ENCODE results near the gene DPEP2NB. TPM values are rescaled to one million over a fixed set of nuclear protein-coding genes. Genes with fewer than 3 reads are reported as not detected.

DPEP2NB gene
- total and polyA plus RNA-seq, 4 donors = not detected

DNA sequence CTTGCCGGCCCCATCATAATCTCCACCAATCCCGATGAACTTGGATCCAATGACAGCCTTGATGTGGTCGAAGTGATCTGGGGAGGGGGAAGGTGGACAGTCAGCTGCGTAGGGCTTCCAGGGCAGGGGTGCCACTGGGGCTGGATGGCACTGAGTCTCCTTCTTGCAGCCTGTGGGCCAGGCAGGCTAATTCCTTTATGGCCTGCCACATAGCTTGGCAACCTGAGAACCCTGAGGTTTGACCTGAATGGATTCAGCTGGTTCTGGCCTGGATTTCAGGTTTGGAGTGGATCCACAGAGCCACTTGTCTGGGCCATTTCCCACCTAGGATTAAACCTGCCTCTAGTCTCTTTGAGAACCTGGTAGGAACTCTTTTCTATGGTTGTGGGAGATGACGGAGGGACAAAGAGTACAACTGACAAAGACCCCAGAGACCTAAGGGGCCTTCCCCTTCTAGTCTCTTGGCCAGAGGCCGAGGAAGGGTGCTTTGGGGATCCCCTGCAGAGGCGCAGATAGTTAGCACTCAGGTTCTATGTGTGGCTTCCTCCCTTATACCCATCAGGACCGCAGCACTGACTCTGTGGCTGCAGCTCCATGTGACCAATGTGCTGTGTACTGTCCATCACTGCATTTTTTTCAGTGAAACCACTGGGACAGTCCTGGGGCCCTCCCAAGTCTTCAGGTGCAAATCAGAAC is 26.2 kb downstream of the DPEP2NB start:
- no peaks in the 10 kb centered on the region for H3K27me3 ChIP-seq (ENCODE audit: control insufficient read depth in 4 of 4, insufficient read depth in 4 of 4, low read length in 3 of 4)
- TF ChIP-seq RXRA (IDR thresholded peaks at IDR 0.05) (no peak), NR2F2 (IDR thresholded peaks at IDR 0.05) (no peak), RAD21 (IDR thresholded peaks at IDR 0.05) (no peak), SP1 (IDR thresholded peaks at IDR 0.05) (no peak), HNF4A (conservative IDR thresholded peaks at IDR 0.05) (no peak), YY1 (IDR thresholded peaks at IDR 0.05) (no peak)
- TF ChIP-seq, protein P1, sequence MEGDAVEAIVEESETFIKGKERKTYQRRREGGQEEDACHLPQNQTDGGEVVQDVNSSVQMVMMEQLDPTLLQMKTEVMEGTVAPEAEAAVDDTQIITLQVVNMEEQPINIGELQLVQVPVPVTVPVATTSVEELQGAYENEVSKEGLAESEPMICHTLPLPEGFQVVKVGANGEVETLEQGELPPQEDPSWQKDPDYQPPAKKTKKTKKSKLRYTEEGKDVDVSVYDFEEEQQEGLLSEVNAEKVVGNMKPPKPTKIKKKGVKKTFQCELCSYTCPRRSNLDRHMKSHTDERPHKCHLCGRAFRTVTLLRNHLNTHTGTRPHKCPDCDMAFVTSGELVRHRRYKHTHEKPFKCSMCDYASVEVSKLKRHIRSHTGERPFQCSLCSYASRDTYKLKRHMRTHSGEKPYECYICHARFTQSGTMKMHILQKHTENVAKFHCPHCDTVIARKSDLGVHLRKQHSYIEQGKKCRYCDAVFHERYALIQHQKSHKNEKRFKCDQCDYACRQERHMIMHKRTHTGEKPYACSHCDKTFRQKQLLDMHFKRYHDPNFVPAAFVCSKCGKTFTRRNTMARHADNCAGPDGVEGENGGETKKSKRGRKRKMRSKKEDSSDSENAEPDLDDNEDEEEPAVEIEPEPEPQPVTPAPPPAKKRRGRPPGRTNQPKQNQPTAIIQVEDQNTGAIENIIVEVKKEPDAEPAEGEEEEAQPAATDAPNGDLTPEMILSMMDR (IDR thresholded peaks at IDR 0.05; ENCODE audit: low read depth, low read length, missing input control) = no peak
- DNase-seq (ENCODE audit: low spot score) = no peak
- no peaks in the 10 kb centered on the region for H3K36me3 ChIP-seq (ENCODE audit: control insufficient read depth in 4 of 4, insufficient read depth in 3 of 4, low read depth in 1 of 4, low read length in 3 of 4)
- H3K9me3 ChIP-seq (ENCODE audit: control insufficient read depth in 4 of 4, low read length in 3 of 4) = no peaks in the 10 kb centered on the region
- H3K9ac ChIP-seq (ENCODE audit: low read depth in 1 of 2, low read length in 2 of 2) = no peak overlapping the region
- H3K4me3 ChIP-seq (ENCODE audit: low read depth in 1 of 3, low read length in 3 of 3) = no peak overlapping the region
- H3K27ac ChIP-seq (ENCODE audit: low read depth in 1 of 2, low read length in 2 of 2) = no peak overlapping the region
- peaks cover 2 to 11% (median 7%) of the 10 kb centered on the region in 4 donors for H3K4me1 ChIP-seq (ENCODE audit: control insufficient read depth in 4 of 4, insufficient read depth in 4 of 4, low read length in 3 of 4)
- WGBS = 90% methylated on average over 8 of the region's 8 CpGs

DNA sequence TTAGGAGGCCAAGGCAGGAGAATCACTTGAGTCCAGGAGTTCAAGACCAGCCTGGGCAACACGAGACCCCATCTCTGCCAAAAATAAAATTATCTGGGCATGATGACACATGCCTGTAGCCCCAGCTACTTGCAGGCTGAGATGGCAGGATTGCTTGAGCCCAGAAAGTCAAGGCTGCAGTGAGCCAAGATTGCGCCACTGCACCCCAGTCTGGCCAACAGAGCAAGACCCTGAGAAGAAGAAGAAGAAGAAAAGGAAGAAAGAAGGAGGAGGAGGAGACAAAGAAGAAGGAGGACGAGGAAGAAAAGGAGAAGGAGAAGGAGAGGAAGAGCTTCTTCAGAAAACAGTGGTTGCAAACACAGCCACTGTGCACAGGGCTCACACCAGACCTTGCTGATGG is 27.0 kb downstream of the DPEP2NB start:
- H3K9ac ChIP-seq (ENCODE audit: low read depth in 1 of 2, low read length in 2 of 2) = no peak overlapping the region
- no peak overlapping the region for H3K4me3 ChIP-seq (ENCODE audit: low read depth in 1 of 3, low read length in 3 of 3)
- DNase-seq (ENCODE audit: low spot score) = no peak
- peaks cover 2 to 9% (median 6%) of the 10 kb centered on the region in 4 donors for H3K4me1 ChIP-seq (ENCODE audit: control insufficient read depth in 4 of 4, insufficient read depth in 4 of 4, low read length in 3 of 4)
- H3K27ac ChIP-seq (ENCODE audit: low read depth in 1 of 2, low read length in 2 of 2) = no peak overlapping the region
- no peaks in the 10 kb centered on the region for H3K27me3 ChIP-seq (ENCODE audit: control insufficient read depth in 4 of 4, insufficient read depth in 4 of 4, low read length in 3 of 4)
- TF ChIP-seq, protein P2, sequence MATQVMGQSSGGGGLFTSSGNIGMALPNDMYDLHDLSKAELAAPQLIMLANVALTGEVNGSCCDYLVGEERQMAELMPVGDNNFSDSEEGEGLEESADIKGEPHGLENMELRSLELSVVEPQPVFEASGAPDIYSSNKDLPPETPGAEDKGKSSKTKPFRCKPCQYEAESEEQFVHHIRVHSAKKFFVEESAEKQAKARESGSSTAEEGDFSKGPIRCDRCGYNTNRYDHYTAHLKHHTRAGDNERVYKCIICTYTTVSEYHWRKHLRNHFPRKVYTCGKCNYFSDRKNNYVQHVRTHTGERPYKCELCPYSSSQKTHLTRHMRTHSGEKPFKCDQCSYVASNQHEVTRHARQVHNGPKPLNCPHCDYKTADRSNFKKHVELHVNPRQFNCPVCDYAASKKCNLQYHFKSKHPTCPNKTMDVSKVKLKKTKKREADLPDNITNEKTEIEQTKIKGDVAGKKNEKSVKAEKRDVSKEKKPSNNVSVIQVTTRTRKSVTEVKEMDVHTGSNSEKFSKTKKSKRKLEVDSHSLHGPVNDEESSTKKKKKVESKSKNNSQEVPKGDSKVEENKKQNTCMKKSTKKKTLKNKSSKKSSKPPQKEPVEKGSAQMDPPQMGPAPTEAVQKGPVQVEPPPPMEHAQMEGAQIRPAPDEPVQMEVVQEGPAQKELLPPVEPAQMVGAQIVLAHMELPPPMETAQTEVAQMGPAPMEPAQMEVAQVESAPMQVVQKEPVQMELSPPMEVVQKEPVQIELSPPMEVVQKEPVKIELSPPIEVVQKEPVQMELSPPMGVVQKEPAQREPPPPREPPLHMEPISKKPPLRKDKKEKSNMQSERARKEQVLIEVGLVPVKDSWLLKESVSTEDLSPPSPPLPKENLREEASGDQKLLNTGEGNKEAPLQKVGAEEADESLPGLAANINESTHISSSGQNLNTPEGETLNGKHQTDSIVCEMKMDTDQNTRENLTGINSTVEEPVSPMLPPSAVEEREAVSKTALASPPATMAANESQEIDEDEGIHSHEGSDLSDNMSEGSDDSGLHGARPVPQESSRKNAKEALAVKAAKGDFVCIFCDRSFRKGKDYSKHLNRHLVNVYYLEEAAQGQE (IDR thresholded peaks at IDR 0.05) = no peak
- TF ChIP-seq, protein P3, sequence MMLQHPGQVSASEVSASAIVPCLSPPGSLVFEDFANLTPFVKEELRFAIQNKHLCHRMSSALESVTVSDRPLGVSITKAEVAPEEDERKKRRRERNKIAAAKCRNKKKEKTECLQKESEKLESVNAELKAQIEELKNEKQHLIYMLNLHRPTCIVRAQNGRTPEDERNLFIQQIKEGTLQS (IDR thresholded peaks at IDR 0.05) = no peak
- TF ChIP-seq HNF4G (IDR thresholded peaks at IDR 0.05) (no peak), GABPA (IDR thresholded peaks at IDR 0.05 in 1 of 2, conservative IDR thresholded peaks at IDR 0.05 in 1 of 2) (no peak), FOXA1 (IDR thresholded peaks at IDR 0.05) (no peak), FOXA2 (IDR thresholded peaks at IDR 0.05) (no peak), RXRA (IDR thresholded peaks at IDR 0.05) (no peak), TAF1 (conservative IDR thresholded peaks at IDR 0.05) (no peak), RAD21 (IDR thresholded peaks at IDR 0.05) (no peak), HNF4A (conservative IDR thresholded peaks at IDR 0.05) (no peak), NR2F2 (IDR thresholded peaks at IDR 0.05) (no peak), JUND (IDR thresholded peaks at IDR 0.05) (no peak), SP1 (IDR thresholded peaks at IDR 0.05) (no peak), EGR1 (IDR thresholded peaks at IDR 0.05; ENCODE audit: low read depth in 2 of 2) (no peak), YY1 (IDR thresholded peaks at IDR 0.05) (no peak)
- TF ChIP-seq, protein P1 (IDR thresholded peaks at IDR 0.05; ENCODE audit: low read depth, low read length, missing input control) = no peak
- TF ChIP-seq, protein P4, sequence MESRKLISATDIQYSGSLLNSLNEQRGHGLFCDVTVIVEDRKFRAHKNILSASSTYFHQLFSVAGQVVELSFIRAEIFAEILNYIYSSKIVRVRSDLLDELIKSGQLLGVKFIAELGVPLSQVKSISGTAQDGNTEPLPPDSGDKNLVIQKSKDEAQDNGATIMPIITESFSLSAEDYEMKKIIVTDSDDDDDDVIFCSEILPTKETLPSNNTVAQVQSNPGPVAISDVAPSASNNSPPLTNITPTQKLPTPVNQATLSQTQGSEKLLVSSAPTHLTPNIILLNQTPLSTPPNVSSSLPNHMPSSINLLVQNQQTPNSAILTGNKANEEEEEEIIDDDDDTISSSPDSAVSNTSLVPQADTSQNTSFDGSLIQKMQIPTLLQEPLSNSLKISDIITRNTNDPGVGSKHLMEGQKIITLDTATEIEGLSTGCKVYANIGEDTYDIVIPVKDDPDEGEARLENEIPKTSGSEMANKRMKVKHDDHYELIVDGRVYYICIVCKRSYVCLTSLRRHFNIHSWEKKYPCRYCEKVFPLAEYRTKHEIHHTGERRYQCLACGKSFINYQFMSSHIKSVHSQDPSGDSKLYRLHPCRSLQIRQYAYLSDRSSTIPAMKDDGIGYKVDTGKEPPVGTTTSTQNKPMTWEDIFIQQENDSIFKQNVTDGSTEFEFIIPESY (IDR thresholded peaks at IDR 0.05) = no peak
- TF ChIP-seq, protein P5, sequence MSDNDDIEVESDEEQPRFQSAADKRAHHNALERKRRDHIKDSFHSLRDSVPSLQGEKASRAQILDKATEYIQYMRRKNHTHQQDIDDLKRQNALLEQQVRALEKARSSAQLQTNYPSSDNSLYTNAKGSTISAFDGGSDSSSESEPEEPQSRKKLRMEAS (IDR thresholded peaks at IDR 0.05) = no peak
- WGBS = 87% methylated on average over 3 of the region's 3 CpGs
- H3K36me3 ChIP-seq (ENCODE audit: control insufficient read depth in 4 of 4, insufficient read depth in 3 of 4, low read depth in 1 of 4, low read length in 3 of 4) = no peaks in the 10 kb centered on the region
- H3K9me3 ChIP-seq (ENCODE audit: control insufficient read depth in 4 of 4, low read length in 3 of 4) = no peaks in the 10 kb centered on the region

All from liver (tissue), 9 donors.